Stomach (tissue), 4 donors: Measurements from ENCODE around the gene ESAM.

ENCODE experiments used
- CTCF ChIP-seq, 7 experiments: fragments of 450-650 bp in 4 of 7; fragments of 200-600 bp in 3 of 7; sonication (generic) in 3 of 7; IDR thresholded peaks; one replicate each; pipeline ENCODE4 v1.5.1; 2016 to 2019; ENCODE audit warnings: antibody characterized with exemption in 7 of 7, control low read depth in 2 of 7, mild to moderate bottlenecking in 1 of 7
- POLR2AphosphoS5 ChIP-seq, 3 donors: sonication (generic); formaldehyde crosslinking; IDR thresholded peaks; one replicate each; pipeline ENCODE4 v1.6.1; 2016; ENCODE audit warnings: antibody characterized with exemption in 3 of 3

GRCh38 chr11:124807660-124808270 is 45.7 kb upstream of the ESAM start:
- no peak for TF ChIP-seq CTCF (IDR thresholded peaks at IDR 0.05)
- no peak for TF ChIP-seq POLR2AphosphoS5 (IDR thresholded peaks at IDR 0.05)
